ENCODE data around the gene MUL1.
"Not testable (repeated sequence)": the region's sequence is repeated elsewhere in the genome, so short reads cannot be mapped to it uniquely, and the experiment has no call there.

MUL1 gene
- total RNA-seq, result 16.4 to 32.3 reads per million in 2 donors

- peak; percentile 91 for DNase-seq
These were observed at the start of gene MUL1 for GRCh38 chr1:20507564-20508410. TSS of gene MUL1 (minus strand) at chr1:20508151. CDS start at chr1:20508024, 127 bp downstream.

GRCh38 chr1:20555758-20556120, 47.8 kb upstream of the MUL1 start:
- no peak for DNase-seq

GRCh38 chr1:20555025-20555757, 47.2 kb upstream of the MUL1 start:
- no peak for DNase-seq

- DNase-seq, result no peak
These were observed 44.9 kb upstream of the MUL1 start for GRCh38 chr1:20552728-20553445.

DNA sequence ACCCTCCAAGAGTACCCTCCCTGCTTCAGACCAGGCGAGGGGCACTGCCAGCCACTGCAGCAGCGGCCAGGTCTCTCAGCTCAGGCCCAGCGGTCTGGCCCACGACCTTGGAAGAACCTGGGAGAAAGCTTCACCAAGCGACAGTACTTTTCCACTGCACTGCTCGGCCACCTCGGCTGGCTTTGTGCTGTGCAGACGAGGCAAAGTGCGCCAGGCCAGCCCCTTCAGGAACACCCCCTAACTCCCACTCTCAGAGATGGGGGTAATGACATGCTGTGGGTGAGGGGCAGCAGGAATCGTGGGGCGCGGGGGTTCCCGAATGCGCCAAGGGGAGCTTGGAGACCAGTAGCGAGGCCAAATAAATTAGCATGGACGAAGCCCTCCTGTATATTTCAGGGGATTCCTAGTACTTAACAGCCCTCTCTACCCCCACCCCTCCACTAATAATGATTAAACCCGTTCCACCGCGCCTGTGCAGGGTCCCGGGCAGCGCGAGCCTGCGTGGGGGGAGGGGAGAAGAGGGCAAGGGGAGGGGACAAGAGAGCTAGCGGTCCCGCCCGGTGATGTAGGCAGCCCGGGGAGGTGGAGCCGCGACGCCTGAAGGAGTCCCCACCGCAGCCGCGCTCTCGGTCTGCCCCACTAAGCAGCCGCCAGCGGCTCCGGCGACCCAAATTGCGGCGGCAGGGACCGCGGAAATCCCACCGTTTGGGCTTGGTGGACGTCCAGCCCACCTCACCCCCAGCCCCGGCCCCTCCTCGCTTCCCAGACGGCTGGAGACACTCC, 44.2 kb upstream of the MUL1 start, which contains the start of gene FAM43B:
FAM43B (plus strand) TSS at position 629 of the 783 bp plus-strand sequence. CDS start 401 bp downstream, outside the sequence.
- no peak for DNase-seq

GRCh38 chr1:20551161-20551560, 43.2 kb upstream of the MUL1 start:
- DNase-seq, result no peak

DNA sequence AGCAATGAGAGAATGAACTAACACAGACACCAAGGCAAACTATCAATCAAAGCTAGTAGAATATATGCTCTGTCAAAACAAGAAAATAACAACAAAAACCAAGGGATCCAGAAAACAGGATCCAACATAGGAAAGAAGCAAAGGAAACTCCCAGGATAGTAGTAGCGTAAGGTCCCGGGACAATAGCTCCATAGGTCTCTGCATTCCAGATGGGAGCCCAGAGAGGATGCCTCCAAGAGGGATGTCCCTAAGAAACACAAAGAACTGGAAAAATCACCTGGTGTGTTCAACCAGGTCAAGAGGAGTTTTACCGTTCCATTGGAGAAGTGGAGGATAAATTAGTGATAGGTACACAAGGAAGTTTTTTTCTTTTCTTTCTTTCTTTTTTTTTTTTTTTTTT, 38.7 kb upstream of the MUL1 start:
- no peak for DNase-seq

GRCh38 chr1:20540281-20540680, 32.3 kb upstream of the MUL1 start:
- no peak for DNase-seq

GRCh38 chr1:20538760-20539551, 31.0 kb upstream of the MUL1 start:
- no peak for DNase-seq

- no peak for DNase-seq
These were observed 30.3 kb upstream of the MUL1 start for GRCh38 chr1:20538227-20538626.

GRCh38 chr1:20534659-20535417, 26.9 kb upstream of the MUL1 start:
- DNase-seq, result no peak

GRCh38 chr1:20533635-20534034, 25.7 kb upstream of the MUL1 start:
- no peak for DNase-seq

DNA sequence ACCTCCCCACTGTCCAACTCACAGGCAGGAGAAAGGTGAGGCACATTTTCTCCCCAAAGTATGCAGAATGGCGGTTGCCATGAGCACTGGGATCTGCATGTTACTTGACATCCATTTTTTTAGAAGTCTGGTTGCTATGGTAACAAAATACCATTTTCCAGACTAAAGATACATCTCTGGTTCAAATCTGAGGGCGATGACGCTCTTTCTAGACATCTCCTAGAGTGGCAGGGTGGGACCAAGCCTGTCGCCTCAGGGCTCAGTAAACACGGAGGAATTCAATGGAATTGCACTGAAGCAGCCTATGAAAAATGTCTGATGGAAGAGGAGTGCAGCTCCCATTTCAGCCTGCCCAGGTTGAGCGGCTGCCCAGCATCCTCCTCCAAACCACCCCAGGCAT, 22.9 kb upstream of the MUL1 start:
- no peak for DNase-seq

DNA sequence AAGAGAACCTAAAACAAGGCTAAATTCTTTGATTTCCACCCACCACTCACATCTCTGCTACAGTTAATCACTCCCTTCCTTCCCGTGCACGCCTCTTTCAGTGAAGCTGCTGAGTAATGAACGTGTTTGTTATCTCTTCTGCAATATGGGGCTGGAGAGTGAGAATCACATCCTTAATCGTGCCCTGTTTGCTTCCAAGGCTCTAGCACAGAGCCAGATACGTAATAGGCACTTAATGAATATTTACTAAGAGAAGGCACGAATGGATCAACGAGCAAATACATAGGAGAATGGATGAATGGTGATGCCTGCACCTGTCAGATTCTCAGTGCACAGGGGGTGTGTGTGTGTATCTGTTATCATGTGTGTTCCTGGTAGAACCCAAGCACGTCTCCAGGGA, 22.4 kb upstream of the MUL1 start:
- DNase-seq, result no peak

GRCh38 chr1:20528221-20528620, 20.3 kb upstream of the MUL1 start:
- DNase-seq, result no peak

GRCh38 chr1:20526267-20526666, 18.3 kb upstream of the MUL1 start:
- no peak for DNase-seq

GRCh38 chr1:20521960-20522861, 14.3 kb upstream of the MUL1 start:
- DNase-seq, result peak; percentile 66

- not testable (repeated sequence) for DNase-seq
These were observed 11.8 kb upstream of the MUL1 start for GRCh38 chr1:20519609-20520262.

Measured in T-helper 9 cell (primary cell).